ENCODE results near the gene CDC34. TPM values are rescaled to one million over a fixed set of nuclear protein-coding genes. Genes with fewer than 3 reads are reported as not detected.
A peak's percentile ranks its signal among the peaks of the same experiment; 100 is the strongest.

The CDC34 gene
- total and polyA plus RNA-seq, 9 of the 15 experiments (the other 6 are each of a cell fraction or from before 2014, with no cell fraction given), result 0.80 to 203 (median 65.5) TPM

- TF ChIP-seq E2F6 (IDR thresholded peaks at IDR 0.05; ENCODE audit: borderline replicate concordance in 1 of 2, extremely low read depth in 1 of 2, insufficient read depth in 1 of 2, insufficient read length in 1 of 2, low read depth in 1 of 2, low read length in 1 of 2, poor library complexity in 1 of 2, severe bottlenecking in 1 of 2) (peak; percentile 45 to 86), REST (IDR thresholded peaks at IDR 0.05; ENCODE audit: borderline replicate concordance) (no peak), REST (CRISPR knock-in tag; IDR thresholded peaks at IDR 0.05; ENCODE audit: low read depth) (0 out of 2 replicates have a peak, but pooled peaks have one; percentile 45), RB1 (IDR thresholded peaks at IDR 0.05; ENCODE audit: low read depth) (0 out of 2 replicates have a peak, but pooled peaks have one; percentile 11), FOXM1 (IDR thresholded peaks at IDR 0.05; ENCODE audit: low read depth) (no peak), FOXM1 (CRISPR knock-in tag; IDR thresholded peaks at IDR 0.05; ENCODE audit: low read depth) (0 out of 2 replicates have a peak, but pooled peaks have one; percentile 3)
These were observed 58.8 kb downstream of the CDC34 start (continued) for GRCh38 chr19:590396-590745.

All from K562 (cell line).